ENCODE measurements around the gene PPP1R9A.

The PPP1R9A gene

DNA sequence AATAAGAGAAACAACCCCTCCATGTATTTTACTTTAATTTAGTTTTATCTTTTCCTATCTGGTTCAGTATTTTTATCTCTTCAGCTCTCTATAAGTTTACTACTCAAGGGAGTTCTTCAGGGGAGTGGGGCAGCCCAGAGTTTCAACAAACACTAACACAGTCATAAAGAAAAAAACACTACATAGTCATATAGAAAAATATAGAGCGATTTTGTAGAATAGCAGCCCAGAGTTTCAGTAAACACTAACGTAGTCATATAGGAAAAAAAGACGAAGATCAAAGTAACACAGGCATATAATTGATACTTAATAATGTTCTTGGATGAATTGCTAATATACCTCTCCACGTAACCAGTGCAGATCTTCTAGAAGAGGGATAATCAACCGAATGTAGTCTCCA is 362.2 kb downstream of the PPP1R9A start:
- no peak for DNase-seq

DNA sequence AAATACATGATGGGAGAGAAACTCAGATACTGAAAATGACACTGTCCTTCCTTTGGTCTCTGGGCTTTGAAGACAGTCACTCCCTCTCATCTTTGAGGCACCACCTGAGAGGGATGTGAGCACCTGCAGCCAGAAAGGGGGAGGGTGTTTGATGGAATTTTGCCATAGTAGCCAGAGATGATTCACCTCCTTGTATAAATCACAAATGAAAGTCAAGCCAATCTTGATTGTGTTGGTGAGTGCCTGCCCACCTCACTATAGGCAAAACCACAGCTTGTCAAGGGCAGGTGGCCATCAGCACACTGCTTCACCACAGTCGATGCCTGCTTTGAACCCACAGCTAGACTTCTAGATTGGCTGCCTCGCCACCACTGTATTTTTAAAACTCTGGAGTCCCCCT is 368.7 kb downstream of the PPP1R9A start:
- DNase-seq = no peak

DNA sequence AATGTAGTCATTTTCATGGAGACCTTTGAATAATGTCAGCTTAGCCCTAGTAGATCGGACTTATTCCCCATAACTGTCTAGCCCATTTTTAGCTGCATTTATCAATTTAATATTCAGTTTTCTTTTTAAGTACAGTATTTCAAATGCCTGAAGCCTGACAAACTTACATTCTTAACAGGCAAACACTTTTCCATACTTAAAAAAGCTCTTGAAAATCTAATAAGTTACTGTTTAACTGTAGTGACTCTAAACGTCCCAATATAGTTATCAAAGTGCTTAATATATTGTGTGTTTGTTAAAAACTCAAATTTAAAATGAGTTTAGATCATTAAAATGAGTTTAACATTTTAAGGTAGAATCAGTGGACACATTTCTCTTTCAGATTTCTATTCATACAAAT is 372.0 kb downstream of the PPP1R9A start:
- DNase-seq = no peak

DNA sequence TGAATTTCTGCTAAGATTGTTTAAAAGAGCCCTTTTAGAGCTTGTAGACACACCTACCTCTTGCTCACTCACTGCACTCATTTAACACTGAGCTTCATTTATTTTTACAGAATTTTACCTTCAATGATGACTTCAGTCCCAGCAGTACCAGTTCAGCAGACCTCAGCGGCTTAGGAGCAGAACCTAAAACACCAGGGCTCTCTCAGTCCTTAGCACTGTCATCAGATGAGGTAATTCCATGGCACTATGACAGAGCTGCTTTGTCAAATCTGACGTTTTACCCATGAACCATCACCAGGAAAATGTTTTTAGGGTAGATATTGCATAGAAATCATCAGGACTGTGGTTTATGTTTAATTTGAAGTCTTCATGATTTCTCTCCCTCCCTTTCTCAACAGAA is 378.7 kb downstream of the PPP1R9A start:
- no peak for DNase-seq

DNA sequence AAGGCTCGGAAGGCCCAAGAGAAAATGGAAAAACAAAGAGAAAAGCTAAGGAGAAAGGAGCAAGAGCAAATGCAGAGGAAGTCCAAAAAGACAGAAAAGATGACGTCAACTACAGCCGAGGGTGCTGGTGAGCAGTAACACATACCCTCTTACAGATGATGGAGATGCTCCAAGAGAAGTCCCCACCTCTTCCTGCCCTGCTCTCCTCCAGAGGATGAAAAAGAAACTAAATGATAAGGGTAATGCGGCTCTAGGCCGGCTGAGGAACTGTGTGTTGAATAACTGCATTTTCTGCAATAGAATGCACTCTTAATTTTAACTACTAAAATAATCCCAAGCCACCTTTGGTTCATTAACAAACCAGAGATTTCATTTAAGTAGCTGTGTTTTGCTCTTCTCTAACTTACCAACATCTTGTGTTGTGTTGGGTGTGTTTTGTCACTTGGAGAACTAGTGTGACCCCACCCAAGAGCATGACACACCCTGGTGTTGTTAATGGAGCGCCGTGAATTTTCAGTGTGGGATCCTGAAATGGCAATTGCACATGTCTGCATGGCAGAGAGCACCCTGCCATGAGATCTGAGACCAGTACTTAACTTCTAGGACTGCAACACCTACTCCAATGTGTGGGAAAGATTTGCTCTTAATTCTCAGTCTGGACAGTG is 382.9 kb downstream of the PPP1R9A start:
- DNase-seq = no peak

DNA sequence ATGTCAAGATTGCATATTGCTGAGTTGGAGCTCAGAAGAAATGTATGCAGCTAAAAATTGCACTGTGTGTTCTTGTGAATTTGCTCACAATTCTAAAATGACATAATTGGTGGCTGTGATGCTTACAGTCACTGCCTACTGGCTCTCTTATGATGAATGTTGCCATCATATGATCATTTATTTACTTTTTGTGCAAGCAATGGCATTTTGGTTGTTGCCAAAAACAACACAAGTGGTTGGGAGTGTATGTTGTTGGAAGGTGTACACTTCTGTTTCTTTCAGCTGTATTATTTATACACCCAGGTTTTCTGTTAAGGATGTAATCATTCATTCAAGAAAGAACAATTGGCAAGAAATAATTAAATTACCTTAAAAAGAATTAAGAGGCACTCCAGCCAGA is 388.0 kb downstream of the PPP1R9A start:
- no peak for DNase-seq

DNA sequence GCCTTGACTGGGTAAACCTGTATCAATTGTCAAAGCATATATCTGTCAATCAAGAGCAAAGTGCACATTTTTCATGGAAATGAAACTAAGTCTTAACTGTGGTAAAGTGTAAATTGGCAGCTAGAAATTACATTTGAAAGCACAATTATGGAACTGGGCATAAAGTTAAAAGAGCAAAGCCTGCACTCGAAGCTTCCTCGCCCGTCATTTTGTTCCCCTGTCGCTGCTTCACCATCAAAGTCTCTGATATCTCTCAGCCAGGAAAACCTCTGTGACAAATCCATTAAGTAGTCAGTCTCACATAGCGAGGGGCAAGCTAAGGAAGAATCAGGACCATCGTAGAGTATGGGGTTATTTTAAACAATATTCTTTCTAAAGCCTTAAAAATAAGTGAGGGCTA is 389.1 kb downstream of the PPP1R9A start:
- no peak for DNase-seq

DNA sequence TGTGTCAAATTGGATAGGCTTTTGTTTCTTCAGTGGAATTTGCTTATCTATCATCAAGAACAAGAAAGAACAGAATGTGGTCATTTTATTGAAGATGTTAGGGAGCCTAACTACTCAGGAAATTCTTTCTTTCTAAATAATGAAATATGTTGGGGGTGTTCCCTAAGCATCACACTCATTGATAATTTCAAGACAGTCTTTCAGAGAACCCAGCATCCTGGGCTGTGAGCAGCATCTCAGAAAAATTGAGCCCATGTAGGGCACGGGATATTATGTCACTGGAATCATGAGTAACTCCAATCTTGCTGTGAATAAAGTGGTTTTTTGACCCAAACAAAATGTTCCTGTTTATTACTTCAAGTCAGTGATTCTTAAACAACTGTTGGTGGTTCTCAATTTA is 389.6 kb downstream of the PPP1R9A start:
- no peak for DNase-seq

DNA sequence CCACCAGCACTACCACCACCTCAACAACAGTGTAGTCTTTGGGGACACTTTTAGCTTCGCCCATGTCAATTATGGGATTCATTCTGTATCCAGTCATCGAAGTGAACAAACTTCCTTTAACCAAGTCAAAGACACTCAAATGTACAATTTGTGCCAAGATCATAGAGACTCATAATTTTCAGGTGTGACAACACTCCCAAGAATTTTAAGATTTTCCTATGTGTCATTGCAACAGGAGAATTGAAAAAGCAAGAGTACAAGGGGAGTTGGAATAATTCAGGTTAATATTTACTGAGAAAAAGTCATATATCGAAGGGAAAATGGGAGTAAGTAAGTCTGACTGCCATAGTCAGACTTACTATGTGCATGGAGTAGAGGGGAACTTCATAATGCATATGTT is 390.7 kb downstream of the PPP1R9A start:
- no peak for DNase-seq

DNA sequence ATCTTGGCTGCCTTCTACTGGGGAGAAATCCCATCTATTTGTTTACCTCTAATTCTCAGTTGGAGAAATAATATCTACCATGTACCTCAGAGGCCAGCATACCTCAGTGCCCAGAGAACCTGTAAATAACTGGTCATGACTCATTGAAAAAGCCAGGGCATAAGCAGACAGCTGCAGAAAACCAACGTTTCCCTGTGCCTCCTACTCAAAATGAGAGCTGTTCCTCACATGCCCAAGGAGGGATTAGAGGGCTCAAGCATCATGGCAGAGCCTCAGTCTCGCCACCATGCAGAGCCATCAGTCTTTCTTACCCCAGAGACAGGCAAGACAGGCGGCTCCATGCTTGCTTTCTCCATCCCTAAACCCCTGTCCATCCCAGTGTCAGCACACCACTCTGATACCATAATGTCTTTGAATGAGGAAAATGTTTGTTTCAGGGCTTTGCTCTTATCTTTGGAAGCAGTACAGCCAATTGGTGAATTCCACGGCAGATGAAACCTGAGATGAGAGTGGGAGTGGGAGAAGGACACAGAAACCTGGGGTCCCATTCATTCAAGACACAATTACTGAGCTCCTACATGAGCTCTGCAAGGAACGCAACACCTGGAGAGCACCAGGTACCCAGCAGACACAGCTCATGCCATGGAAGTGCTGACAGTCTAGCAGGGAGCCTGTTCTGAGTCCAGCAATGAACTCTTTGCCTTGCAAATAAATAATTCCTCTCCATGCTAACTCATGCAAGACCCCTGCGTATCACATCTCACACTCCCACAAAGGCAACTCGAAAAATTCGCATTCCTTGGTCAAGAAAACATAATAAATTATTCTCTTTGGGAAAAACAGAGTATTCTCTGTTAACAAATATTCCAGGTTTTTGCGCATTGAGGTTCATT is 395.9 kb downstream of the PPP1R9A start:
- no peak for DNase-seq

DNA sequence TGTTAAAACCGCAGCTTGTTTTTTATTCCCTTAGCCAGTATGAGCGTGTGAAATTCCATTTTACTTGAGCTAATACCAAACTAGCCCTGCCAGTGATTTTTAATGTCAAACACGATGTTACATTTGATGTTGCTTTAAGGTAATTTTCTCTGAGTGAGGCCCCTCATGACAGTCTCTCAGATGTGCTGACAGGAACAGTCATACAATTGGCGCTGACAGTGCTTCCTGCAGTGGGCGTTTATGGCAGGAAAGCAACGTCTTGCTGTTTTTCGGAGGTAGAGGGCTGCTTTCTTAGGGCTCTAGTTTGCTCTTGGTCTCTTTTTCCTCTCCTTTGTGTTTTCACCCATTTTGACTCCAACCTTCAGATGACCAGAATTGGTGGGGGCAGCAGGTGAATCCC is 397.6 kb downstream of the PPP1R9A start:
- DNase-seq = no peak

DNA sequence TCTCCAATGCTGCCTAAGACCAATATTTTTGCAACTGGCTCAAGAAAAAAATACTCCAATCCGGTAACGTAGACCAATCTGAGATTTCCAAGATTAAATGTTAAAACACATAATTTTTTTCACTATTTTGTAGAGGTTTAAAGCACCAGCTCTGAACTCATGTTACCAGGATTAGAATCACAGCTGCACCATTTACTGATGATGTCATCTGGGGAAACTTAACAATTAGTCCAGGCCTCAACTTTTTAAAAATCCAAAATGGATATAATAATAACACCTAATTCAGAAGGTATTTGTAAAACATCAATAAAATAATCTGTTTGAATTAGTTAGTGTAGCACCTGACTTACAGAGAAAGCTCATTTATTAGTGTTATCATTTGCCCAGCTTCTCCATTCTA is 402.6 kb downstream of the PPP1R9A start:
- no peak for DNase-seq

DNA sequence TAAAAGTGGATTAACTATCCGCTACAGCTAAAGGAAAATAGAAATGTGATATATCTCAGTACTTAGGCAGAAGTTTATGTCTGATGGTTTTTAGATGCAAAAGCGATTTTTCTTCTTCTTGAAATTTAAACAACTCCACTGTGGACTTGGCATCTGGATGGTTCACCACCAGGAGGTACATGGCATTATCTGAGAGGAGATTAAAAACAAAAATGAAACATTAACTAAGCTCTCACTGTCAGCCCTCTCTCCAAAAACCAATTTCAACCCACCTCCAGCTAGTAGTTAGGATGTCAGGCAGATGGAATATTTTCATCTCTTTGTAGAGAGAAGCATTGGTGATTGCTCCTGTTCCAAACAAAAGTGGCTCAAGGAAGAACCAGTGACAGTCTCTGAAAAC is 404.0 kb downstream of the PPP1R9A start:
- DNase-seq = no peak

DNA sequence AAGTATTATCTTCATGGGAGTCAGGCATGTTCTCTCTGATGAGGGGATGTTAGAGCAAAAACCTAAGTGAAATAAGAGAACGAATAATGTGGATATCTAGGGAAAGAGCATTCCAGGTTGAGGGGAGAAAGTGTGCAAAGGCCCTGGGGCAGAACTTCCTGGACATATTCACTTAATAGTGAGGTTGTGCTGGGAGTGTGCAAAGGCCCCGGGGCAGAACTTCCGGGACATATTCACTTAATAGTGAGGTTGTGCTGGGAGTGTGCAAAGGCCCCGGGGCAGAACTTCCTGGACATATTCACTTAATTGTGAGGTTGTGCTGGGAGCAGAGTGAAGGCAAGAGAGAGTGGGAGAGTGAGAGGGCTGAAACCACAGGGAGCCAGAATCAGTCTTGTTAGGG is 405.2 kb downstream of the PPP1R9A start:
- DNase-seq = no peak

DNA sequence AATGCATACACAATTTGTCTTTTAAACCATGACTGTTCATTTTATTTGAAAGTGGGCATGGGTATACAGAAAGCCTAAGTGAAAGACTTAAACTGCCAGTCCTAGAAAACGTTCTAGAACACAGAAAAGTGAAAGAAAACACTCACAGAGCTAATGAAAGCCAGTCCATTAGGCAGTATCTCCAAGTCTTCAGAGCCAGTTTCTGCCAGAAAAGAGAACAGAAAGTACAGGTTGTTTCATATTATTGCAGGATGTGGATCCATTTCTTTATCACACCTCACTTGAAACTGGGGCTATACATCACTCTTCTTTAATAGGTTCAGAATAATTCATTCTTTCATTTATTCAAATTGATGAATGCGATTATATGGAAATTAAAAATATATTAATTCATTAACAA is 409.2 kb downstream of the PPP1R9A start:
- no peak for DNase-seq

DNA sequence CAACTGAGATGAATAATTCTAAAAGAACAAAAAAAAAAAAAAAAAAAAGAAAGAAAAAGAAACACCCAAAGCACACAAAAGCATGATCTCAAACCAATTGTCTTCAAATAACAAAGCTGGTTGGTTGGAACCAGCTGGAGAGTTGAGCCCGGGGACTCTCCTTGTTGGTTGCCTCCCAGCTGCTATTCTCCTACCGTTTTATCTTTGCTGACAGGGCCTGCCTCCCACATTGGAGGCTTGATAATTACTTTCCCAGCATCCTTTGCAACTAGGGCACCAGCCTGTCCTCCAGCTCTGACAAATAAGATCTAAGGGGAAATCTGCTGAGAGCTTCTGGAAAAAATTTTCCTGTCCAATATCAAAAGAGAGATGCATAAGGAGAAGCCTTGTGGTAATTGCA is 410.2 kb downstream of the PPP1R9A start:
- DNase-seq = no peak

DNA sequence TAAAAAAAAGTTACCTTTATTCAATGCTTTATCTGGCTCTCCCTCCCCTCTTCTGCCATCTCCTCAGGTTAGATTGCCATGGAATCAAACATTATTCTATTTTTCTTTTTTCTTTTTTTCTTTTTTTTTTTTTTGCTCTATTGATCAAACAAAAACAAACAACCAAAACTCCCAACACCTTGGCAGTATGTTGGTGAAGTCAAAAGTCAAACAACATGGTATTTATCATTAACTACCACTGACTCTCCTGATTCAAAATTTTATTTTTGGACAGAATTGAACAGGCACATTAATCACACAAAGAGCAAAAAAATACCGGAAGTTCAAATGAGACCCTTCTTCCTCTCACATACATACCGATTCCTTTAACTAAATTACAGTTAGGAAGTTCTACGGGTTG is 410.6 kb downstream of the PPP1R9A start:
- DNase-seq = no peak

DNA sequence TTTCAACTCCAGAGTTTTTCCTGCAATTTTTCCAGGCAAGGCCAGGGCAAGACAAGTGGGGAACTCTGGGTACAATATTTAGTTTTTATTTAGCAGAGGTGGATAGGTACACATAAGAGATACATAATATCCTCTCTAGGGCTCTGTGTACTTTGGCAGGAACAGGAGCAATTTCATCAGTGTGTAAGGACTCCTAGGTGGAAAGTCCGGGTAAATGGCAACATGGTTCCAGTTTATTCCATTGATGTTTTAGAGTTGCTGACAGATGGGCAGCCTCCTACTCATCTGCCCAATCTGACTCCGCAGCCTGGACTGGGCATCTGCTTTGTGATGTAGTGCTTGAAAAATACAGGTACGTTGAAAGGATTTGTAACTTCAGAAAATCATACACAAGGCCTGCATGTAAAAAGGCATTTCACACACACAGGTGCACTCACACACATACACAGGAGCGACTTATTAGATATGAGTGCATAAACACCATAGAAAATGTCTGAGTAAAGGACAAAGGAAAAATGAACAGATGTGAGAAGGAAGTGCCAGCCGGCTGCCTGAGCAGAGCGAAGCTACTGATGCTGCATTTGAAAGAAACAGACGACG is 411.2 kb downstream of the PPP1R9A start:
- DNase-seq = no peak

DNA sequence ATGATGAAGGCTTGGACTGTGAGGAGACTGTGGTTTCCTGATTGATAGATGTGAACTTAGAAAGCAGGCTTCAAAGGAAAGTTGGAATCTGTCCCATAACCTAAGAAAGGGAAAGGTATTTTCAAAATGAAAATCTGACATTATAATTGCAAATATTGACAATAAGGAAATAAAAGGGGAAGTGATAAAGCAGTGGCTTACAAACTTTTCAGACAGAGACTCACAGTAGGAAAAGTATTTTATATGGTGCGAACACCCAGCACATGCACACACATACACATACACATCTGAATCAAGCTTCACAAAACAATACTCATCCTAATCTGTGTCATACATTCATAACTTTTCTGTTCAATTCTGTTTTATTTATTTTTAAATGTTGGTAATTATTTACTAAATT is 412.2 kb downstream of the PPP1R9A start:
- DNase-seq = no peak

DNA sequence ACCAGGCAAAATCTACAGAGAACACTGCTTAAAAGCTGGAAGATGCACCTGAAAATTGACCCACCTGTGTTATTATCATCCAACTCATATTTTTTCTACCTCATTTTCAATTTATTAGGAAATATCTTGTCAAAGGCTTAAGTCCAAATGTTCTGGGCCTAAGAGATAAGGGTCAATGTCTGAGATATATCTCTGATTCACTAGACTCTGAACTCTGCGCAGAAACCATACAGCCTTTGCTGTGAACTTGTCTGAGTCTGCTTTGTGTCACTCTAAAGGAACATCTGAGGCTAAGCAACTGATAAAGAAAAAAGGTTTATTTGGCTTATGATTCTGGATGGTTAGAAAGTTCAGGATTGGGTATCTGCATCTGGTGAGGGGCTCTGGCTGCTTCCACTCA is 413.3 kb downstream of the PPP1R9A start:
- DNase-seq = no peak

DNA sequence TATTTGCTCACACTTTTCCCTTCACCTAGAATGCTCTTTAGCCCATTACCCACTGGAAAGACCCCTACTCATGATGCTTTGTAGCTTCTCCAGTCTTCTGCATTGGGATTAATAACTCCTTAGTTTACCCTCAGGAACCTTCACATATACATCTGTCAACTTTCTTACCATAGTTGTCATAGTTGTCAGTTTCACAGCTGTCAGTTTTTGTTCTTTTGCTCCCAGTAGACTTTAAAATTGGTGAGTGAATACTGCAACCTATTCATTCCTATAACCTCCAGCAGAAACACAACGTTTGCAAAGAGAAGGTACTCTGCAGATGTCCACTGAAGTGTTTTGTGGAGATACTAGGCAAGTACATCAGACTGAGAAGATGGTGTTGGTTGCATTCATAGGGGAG is 414.3 kb downstream of the PPP1R9A start:
- DNase-seq = no peak

DNA sequence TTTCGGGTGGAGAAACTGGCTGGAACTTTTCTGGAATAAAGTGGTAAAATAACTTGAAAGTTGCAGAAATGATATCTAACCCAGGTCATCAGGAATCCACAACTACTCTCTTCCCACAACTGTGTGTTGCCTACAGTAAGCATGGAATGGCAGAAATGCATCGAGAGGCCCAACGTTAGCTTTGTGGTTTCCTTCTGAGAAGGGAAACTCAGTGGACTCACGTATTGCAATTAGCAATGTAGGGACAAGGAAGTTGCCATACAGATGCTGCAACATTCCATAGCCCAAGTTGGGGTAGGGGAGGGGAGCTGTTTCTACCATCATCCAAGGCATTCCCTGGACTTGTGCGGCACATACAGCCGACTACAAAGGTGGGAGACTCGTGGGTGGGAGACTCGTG is 415.0 kb downstream of the PPP1R9A start:
- DNase-seq = peak; percentile 38

DNA sequence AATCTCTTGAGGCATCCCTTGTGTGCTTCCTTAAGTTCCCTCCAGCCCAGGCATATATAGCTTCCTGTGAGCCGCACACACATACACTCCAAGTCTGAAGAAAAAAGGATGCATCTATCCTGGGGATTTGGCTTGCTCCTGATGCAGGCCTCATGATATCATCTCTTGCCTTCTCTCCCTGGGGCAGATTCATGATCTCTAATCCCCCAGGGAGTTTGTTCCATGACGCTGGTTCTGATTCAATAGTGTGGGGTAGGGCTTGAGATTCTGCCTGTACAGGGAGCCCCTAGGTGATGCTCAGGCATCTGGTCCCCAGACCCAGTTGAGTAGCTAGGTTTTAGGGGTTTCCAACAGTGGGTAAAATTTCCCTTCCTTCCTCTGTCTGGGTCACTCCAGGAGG is 415.5 kb downstream of the PPP1R9A start:
- peak; percentile 33 for DNase-seq

DNA sequence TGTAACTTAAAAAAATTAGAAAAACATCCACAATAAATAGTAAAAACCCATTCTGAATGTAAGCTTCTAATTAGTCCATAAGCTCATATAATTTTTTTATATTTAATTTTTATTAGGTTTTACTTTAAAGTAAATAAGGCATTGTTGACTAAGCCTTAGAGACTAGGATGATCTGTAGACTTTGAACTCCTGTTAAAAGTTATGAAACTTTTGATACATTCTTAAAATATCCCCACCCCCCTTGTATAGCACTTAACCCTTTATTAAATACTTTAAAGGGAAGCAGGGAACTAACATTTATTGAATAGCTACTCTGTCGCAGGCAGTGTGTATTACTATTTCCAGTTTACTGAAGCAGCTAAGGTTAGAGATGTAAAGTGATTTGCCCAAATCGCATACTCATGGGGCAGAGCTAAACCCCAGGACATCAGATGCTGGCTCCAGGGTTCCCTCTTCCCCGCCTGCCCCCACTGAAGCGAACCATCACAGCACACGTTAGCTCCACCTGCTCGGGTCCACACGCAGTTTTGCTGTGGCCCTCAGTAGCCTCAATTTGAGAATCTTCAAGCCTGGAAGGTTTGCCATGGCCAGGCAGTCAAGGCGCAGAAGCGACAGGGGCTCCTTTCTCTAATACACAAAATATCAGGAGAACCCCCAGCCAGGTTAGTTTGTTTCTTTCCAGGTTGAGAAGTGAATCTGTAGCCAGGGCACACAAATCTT is 416.2 kb downstream of the PPP1R9A start:
- no peak for DNase-seq
